GM23248 (cell line): ENCODE data around the gene G6PC2. TPM values are rescaled to one million over a fixed set of nuclear protein-coding genes. Genes with fewer than 3 reads are reported as not detected.

Experiments used
- DNase-seq: peaks from one replicate; pipeline ENCODE4 v3.0.0-alpha.2; 2015
- H2AFZ ChIP-seq: fragments of 200-600 bp; sonication (generic); 2 replicates; pipeline ENCODE4 v1.6.1; 2016; ENCODE audit warnings: antibody characterized with exemption
- H3F3A ChIP-seq: fragments of 200-600 bp; sonication (generic); 2 replicates; pipeline ENCODE4 v1.6.1; 2016; ENCODE audit warnings: mild to moderate bottlenecking, antibody characterized with exemption, mixed run types; ENCODE audit not compliant: insufficient read depth
- H3K27ac ChIP-seq: fragments of 200-600 bp; sonication (generic); 2 replicates; pipeline ENCODE4 v1.5.1; 2016; ENCODE audit warnings: mild to moderate bottlenecking
- H3K27me3 ChIP-seq: fragments of 200-600 bp; sonication (generic); replicated peaks from 2 replicates; pipeline ENCODE4 v1.6.1; 2016; ENCODE audit warnings: mild to moderate bottlenecking; ENCODE audit not compliant: insufficient read depth
- H3K36me3 ChIP-seq: fragments of 200-600 bp; sonication (generic); 2 replicates; pipeline ENCODE4 v1.6.1; 2016; ENCODE audit warnings: low read depth, mild to moderate bottlenecking
- H3K4me1 ChIP-seq: fragments of 200-600 bp; sonication (generic); 2 replicates; pipeline ENCODE4 v1.6.1; 2016; ENCODE audit warnings: mild to moderate bottlenecking; ENCODE audit not compliant: insufficient read depth
- H3K4me2 ChIP-seq: fragments of 200-600 bp; sonication (generic); one replicate; pipeline ENCODE4 v1.6.1; 2016; ENCODE audit warnings: mild to moderate bottlenecking; ENCODE audit not compliant: unreplicated experiment
- H3K4me3 ChIP-seq: fragments of 200-600 bp; sonication (generic); 2 replicates; pipeline ENCODE4 v1.5.1; 2016; ENCODE audit warnings: mild to moderate bottlenecking
- H3K79me2 ChIP-seq: fragments of 200-600 bp; sonication (generic); 2 replicates; pipeline ENCODE4 v1.6.1; 2016; ENCODE audit warnings: mild to moderate bottlenecking; ENCODE audit not compliant: insufficient read depth
- H3K9ac ChIP-seq: fragments of 200-600 bp; sonication (generic); 2 replicates; pipeline ENCODE4 v1.6.1; 2016; ENCODE audit warnings: mild to moderate bottlenecking
- H3K9me2 ChIP-seq: fragments of 200-600 bp; sonication (generic); 2 replicates; pipeline ENCODE4 v1.6.1; 2016; ENCODE audit warnings: mixed run types, mild to moderate bottlenecking, moderate library complexity; ENCODE audit not compliant: insufficient read depth
- H3K9me3 ChIP-seq: fragments of 200-600 bp; sonication (generic); one replicate; pipeline ENCODE4 v1.6.1; 2017; ENCODE audit warnings: low read depth
- H4K20me1 ChIP-seq: fragments of 200-600 bp; sonication (generic); 2 replicates; pipeline ENCODE4 v1.6.0; 2016; ENCODE audit not compliant: insufficient read depth
- EZH2 ChIP-seq: fragments of 200-600 bp; sonication (generic); IDR thresholded peaks from 2 replicates; pipeline ENCODE4 v1.6.1; 2018; ENCODE audit warnings: antibody characterized with exemption, mild to moderate bottlenecking; ENCODE audit not compliant: insufficient read depth, poor library complexity, severe bottlenecking
- EZH2phosphoT487 ChIP-seq: fragments of 200-600 bp; sonication (generic); IDR thresholded peaks from 2 replicates; pipeline ENCODE4 v1.6.1; 2018; ENCODE audit warnings: antibody characterized with exemption, moderate library complexity, mild to moderate bottlenecking, low read depth; ENCODE audit not compliant: insufficient read depth
- WGBS, 2 experiments: methylation state at CpG; one replicate each; pipeline ENCODE4 v1.1.6; 2015 to 2017; ENCODE audit warnings: low lambda C conversion rate in 2 of 2, low coverage in 1 of 2; ENCODE audit errors: missing lambda C conversion rate in 2 of 2; 5-methylcytosine and 5-hydroxymethylcytosine counted together
- in situ Hi-C: fragments of 300-500 bp; cut with MboI; formaldehyde crosslinking; loops from 2 replicates; pipeline ENCODE4 v1.15.0; 2020
- polyA plus RNA-seq: library from polyadenylated mRNA; unstranded; fragments of >200 nt; fragmentation: Nextera tagmentation; extraction: Ambion mirVana; gene quantifications from 2 replicates; pipeline ENCODE4 v1.2.1, GENCODE V29; 2016
- total RNA-seq: library from RNA; depleted of rRNA; stranded (reverse); fragments of >200 nt; shearing (Covaris generic); gene quantifications from 2 replicates; pipeline ENCODE4 v1.2.3, GENCODE V29; 2014; rRNA removed

The G6PC2 gene
- not detected in 2 replicates for total RNA-seq
- polyA plus RNA-seq: not detected in 2 replicates

- Histone ChIP-seq H3K4me1 (no peaks in the 10 kb centered on the region), H3K27ac (no peak within 1 kb of the TSS), H3K4me3 (no peak within 1 kb of the TSS), H4K20me1 (no peaks in the 10 kb centered on the region), H3K9me3 (no peaks in the 10 kb centered on the region), H3K9ac (no peak within 1 kb of the TSS), H3K4me2 (no peak within 1 kb of the TSS), H3K79me2 (no peaks in the 10 kb centered on the region), H3K9me2 (no peaks in the 10 kb centered on the region), H2AFZ (no peak within 1 kb of the TSS), H3K27me3 (peaks cover 26% of the 10 kb centered on the region), H3F3A (no peaks in the 10 kb centered on the region), H3K36me3 (no peaks in the 10 kb centered on the region)
- no peak for TF ChIP-seq EZH2
- no peak for TF ChIP-seq EZH2phosphoT487
- in situ Hi-C loops: loop anchor here (10.0 to 25.0 kb wide), 2 partner anchors 106 to 564 kb away; no protein-coding TSS in a partner anchor
- DNase-seq: no peak
- WGBS, 2 experiments: 33 to 39% methylated on average over 5 of the region's 5 CpGs
These were observed at the start of gene G6PC2 for GRCh38 chr2:168901003-168901402. Gene G6PC2 (plus strand): TSS chr2:168901291. CDS start chr2:168901332, 41 bp downstream.

- no peaks in the 10 kb centered on the region for H3K9me2 ChIP-seq
- H3K27ac ChIP-seq: no peak overlapping the region
- no peaks in the 10 kb centered on the region for H3K9me3 ChIP-seq
- H4K20me1 ChIP-seq: no peaks in the 10 kb centered on the region
- TF ChIP-seq EZH2 (no peak), EZH2phosphoT487 (no peak)
- in situ Hi-C loops: no loop called here
- no peak overlapping the region for H3K4me2 ChIP-seq
- H3K79me2 ChIP-seq: no peaks in the 10 kb centered on the region
- no peaks in the 10 kb centered on the region for H3K36me3 ChIP-seq
- H3K27me3 ChIP-seq: no peaks in the 10 kb centered on the region
- no peaks in the 10 kb centered on the region for H3F3A ChIP-seq
- H3K4me1 ChIP-seq: no peaks in the 10 kb centered on the region
- 80 to 82% methylated on average over 5 of the region's 5 CpGs for WGBS, 2 experiments
- no peak overlapping the region for H3K9ac ChIP-seq
- H2AFZ ChIP-seq: no peak overlapping the region
- no peak overlapping the region for H3K4me3 ChIP-seq
- DNase-seq: peak; percentile 65
These were observed 49.3 kb upstream of the G6PC2 start for GRCh38 chr2:168851674-168852320.

GRCh38 chr2:168852481-168852880, 48.6 kb upstream of the G6PC2 start:
- DNase-seq: no peak
- Histone ChIP-seq H3K9me3 (no peaks in the 10 kb centered on the region), H4K20me1 (no peaks in the 10 kb centered on the region), H3K36me3 (no peaks in the 10 kb centered on the region), H3K9ac (no peak overlapping the region), H3K4me1 (no peaks in the 10 kb centered on the region), H3F3A (no peaks in the 10 kb centered on the region), H2AFZ (no peak overlapping the region), H3K27ac (no peak overlapping the region), H3K27me3 (no peaks in the 10 kb centered on the region), H3K4me3 (no peak overlapping the region), H3K79me2 (no peaks in the 10 kb centered on the region), H3K4me2 (no peak overlapping the region), H3K9me2 (no peaks in the 10 kb centered on the region)
- TF ChIP-seq EZH2 (no peak), EZH2phosphoT487 (no peak)
- in situ Hi-C loops: no loop called here
- 84 to 86% methylated on average over 3 of the region's 3 CpGs for WGBS, 2 experiments

GRCh38 chr2:168853471-168853870, 47.6 kb upstream of the G6PC2 start:
- H4K20me1 ChIP-seq: no peaks in the 10 kb centered on the region
- no peak overlapping the region for H3K4me3 ChIP-seq
- no peaks in the 10 kb centered on the region for H3K79me2 ChIP-seq
- H3K9me2 ChIP-seq: no peaks in the 10 kb centered on the region
- H3F3A ChIP-seq: no peaks in the 10 kb centered on the region
- no peaks in the 10 kb centered on the region for H3K36me3 ChIP-seq
- no peaks in the 10 kb centered on the region for H3K4me1 ChIP-seq
- no peak overlapping the region for H2AFZ ChIP-seq
- no peaks in the 10 kb centered on the region for H3K27me3 ChIP-seq
- DNase-seq: no peak
- in situ Hi-C loops: no loop called here
- no peak overlapping the region for H3K9ac ChIP-seq
- no peak for TF ChIP-seq EZH2
- TF ChIP-seq EZH2phosphoT487: no peak
- 95 to 100% methylated on average over 1 of the region's 1 CpG for WGBS, 2 experiments
- H3K9me3 ChIP-seq: no peaks in the 10 kb centered on the region
- no peak overlapping the region for H3K27ac ChIP-seq
- no peak overlapping the region for H3K4me2 ChIP-seq

GRCh38 chr2:168854651-168855050, 46.4 kb upstream of the G6PC2 start:
- H2AFZ ChIP-seq: no peak overlapping the region

More at GRCh38 chr2:168854651-168855050, 46.4 kb upstream of the G6PC2 start:
- H3K4me3 ChIP-seq: no peak overlapping the region
- no peak overlapping the region for H3K4me2 ChIP-seq
- no peak overlapping the region for H3K27ac ChIP-seq
- DNase-seq: no peak
- H3K79me2 ChIP-seq: no peaks in the 10 kb centered on the region
- H3K36me3 ChIP-seq: no peaks in the 10 kb centered on the region
- 94 to 99% methylated on average over 5 of the region's 5 CpGs for WGBS, 2 experiments
- no peak for TF ChIP-seq EZH2phosphoT487
- TF ChIP-seq EZH2: no peak
- in situ Hi-C loops: no loop called here
- H3K9ac ChIP-seq: no peak overlapping the region
- H3K27me3 ChIP-seq: no peaks in the 10 kb centered on the region
- no peaks in the 10 kb centered on the region for H4K20me1 ChIP-seq
- no peaks in the 10 kb centered on the region for H3K4me1 ChIP-seq
- H3K9me2 ChIP-seq: no peaks in the 10 kb centered on the region
- no peaks in the 10 kb centered on the region for H3K9me3 ChIP-seq
- no peaks in the 10 kb centered on the region for H3F3A ChIP-seq
